Naive thymus-derived CD8-positive, alpha-beta T cell (primary cell): ENCODE results near the gene TDRD6. TPM values are rescaled to one million over a fixed set of nuclear protein-coding genes. Genes with fewer than 3 reads are reported as not detected.

ENCODE experiments used
- ATAC-seq, 2 donors: fragments of 150-1000 bp; cut with Tn5 transposase in 1 of 2; sonication (Bioruptor Pico), chemical (Tn5 transposase) in 1 of 2; 1 replicate in 1 of 2; 2 replicates in 1 of 2; pipeline ENCODE4 v1.10.0; 2021; ENCODE audit warnings: mild to moderate bottlenecking in 2 of 2, moderate library complexity in 2 of 2
- POLR2A ChIA-PET: fragments of 350-600 bp; sonication (Branson Sonifier 250); formaldehyde crosslinking; loops from one replicate; lab custom pipeline; 2021; ENCODE audit warnings: antibody characterized with exemption; lab: Charles Lee
- DNase-seq, 10 donors: peaks; one replicate each; pipeline versions ENCODE4 v3.0.0 to v3.0.0-alpha.2; 2020 to 2022
- H3K27ac Mint-ChIP-seq, 10 donors: one replicate each; pipeline ENCODE4 v1.8.0; 2020 to 2022; ENCODE audit warnings: mild to moderate bottlenecking in 10 of 10, mixed read lengths in 10 of 10, moderate library complexity in 4 of 10, inconsistent platforms in 1 of 10
- H3K27me3 Mint-ChIP-seq, 5 donors: one replicate each; pipeline ENCODE4 v1.8.0; 2021 to 2022; ENCODE audit warnings: mixed read lengths in 5 of 5
- H3K36me3 Mint-ChIP-seq, 3 donors: one replicate each; pipeline ENCODE4 v1.8.0; 2020 to 2022; ENCODE audit warnings: mixed read lengths in 3 of 3, mild to moderate bottlenecking in 2 of 3, inconsistent platforms in 1 of 3
- H3K4me1 Mint-ChIP-seq, 4 donors: one replicate each; pipeline ENCODE4 v1.8.0; 2021 to 2022; ENCODE audit warnings: mixed read lengths in 4 of 4
- H3K4me3 Mint-ChIP-seq, 10 donors: one replicate each; pipeline ENCODE4 v1.8.0; 2020 to 2022; ENCODE audit warnings: mild to moderate bottlenecking in 10 of 10, mixed read lengths in 10 of 10, moderate library complexity in 6 of 10, inconsistent platforms in 1 of 10
- H3K9me3 Mint-ChIP-seq, 9 donors: one replicate each; pipeline ENCODE4 v1.8.0; 2020 to 2022; ENCODE audit warnings: mixed read lengths in 9 of 9, mild to moderate bottlenecking in 3 of 9, inconsistent platforms in 1 of 9, moderate library complexity in 1 of 9
- polyA plus RNA-seq, 3 donors: library from polyadenylated mRNA; unstranded; fragments of 300-500 nt; fragmentation: Illumina TruSeq; gene quantifications; one replicate each; pipeline ENCODE4 v1.2.3, GENCODE V29; 2021
- total RNA-seq, 8 experiments: library from RNA in 2 of 8; stranded (reverse) in 2 of 8; gene quantifications; one replicate each; pipeline ENCODE4 v1.2.3 and lab custom pipeline; 2021 to 2026

TDRD6 gene
- total and polyA plus RNA-seq, 5 experiments from 2014 or later = 0.05 to 0.26 TPM; not detected in 3

- Mint-ChIP-seq H3K4me1 (no peaks in the 10 kb centered on the region), H3K27ac (no peak overlapping the region), H3K36me3 (no peaks in the 10 kb centered on the region), H3K4me3 (no peak overlapping the region), H3K27me3 (peaks cover 0 to 9% (median 3%) of the 10 kb centered on the region in 5 donors), H3K9me3 (no peaks in the 10 kb centered on the region)
- POLR2A ChIA-PET = no interaction called here
- no peak for DNase-seq
- no peak for ATAC-seq
Observed at GRCh38 chr6:46751658-46752057, 64.0 kb downstream of the TDRD6 start.

Other genes with a start within 250 kb of the TDRD6 start
- not detected for gene RCAN2, start 196.4 kb upstream of the TDRD6 start, total RNA-seq
- gene RCAN2, start 196.4 kb upstream of the TDRD6 start, polyA plus RNA-seq = 1 to 10 TPM in 1 of 3 donors, not detected in 2; 4.7 TPM
- gene CYP39A1, start 35.1 kb upstream of the TDRD6 start, total RNA-seq = not detected
- not detected for gene CYP39A1, start 35.1 kb upstream of the TDRD6 start, polyA plus RNA-seq
- gene SLC25A27, start 34.9 kb upstream of the TDRD6 start, total RNA-seq = 1 to 10 TPM; 5.2 to 9.2 TPM
- not detected for gene SLC25A27, start 34.9 kb upstream of the TDRD6 start, polyA plus RNA-seq
- 1 to 10 TPM; 1.9 to 2.1 TPM for gene PLA2G7, start 47.5 kb downstream of the TDRD6 start, total RNA-seq
- gene PLA2G7, start 47.5 kb downstream of the TDRD6 start, polyA plus RNA-seq = not detected
- gene ANKRD66, start 59.0 kb downstream of the TDRD6 start, total RNA-seq = not detected
- not detected for gene ANKRD66, start 59.0 kb downstream of the TDRD6 start, polyA plus RNA-seq
- not detected for gene MEP1A, start 105.5 kb downstream of the TDRD6 start, total RNA-seq
- gene MEP1A, start 105.5 kb downstream of the TDRD6 start, polyA plus RNA-seq = not detected
- gene ADGRF5, start 234.1 kb downstream of the TDRD6 start, total RNA-seq = not detected
- not detected for gene ADGRF5, start 234.1 kb downstream of the TDRD6 start, polyA plus RNA-seq